Common myeloid progenitor, CD34-positive (primary cell): Measurements from ENCODE around the gene PRRC2C.
"Not testable (repeated sequence)": the region's sequence is repeated elsewhere in the genome, so short reads cannot be mapped to it uniquely, and the experiment has no call there.

Experiments
- CTCF ChIA-PET: fragments of 350-600 bp; sonication (Branson Sonifier 250); formaldehyde crosslinking; loops from one replicate; lab custom pipeline; 2021; ENCODE audit warnings: antibody characterized with exemption; lab: Charles Lee
- POLR2A ChIA-PET: fragments of 350-600 bp; sonication (Branson Sonifier 250); formaldehyde crosslinking; loops from one replicate; lab custom pipeline; 2021; ENCODE audit warnings: antibody characterized with exemption; lab: Charles Lee
- DNase-seq, 3 donors: peaks; one replicate each; pipeline versions ENCODE4 v3.0.0 to v3.0.0-alpha.2; 2013
- H3K27ac ChIP-seq, 2 experiments: 1 replicate in 1 of 2; 2 replicates in 1 of 2; pipeline ENCODE4 v1.7.0; 2013; ENCODE audit warnings: inconsistent platforms in 2 of 2, low read length in 2 of 2, mild to moderate bottlenecking in 2 of 2, low read depth in 1 of 2, moderate library complexity in 1 of 2; ENCODE audit not compliant: severe bottlenecking in 2 of 2, insufficient read depth in 1 of 2, poor library complexity in 1 of 2
- H3K27me3 ChIP-seq, 5 experiments: replicated peaks in 2 of 5; 1 replicate in 3 of 5; 2 replicates in 2 of 5; pipeline versions ENCODE4 v1.6.1 to v1.7.0; 2013; ENCODE audit warnings: low read length in 4 of 5, mild to moderate bottlenecking in 2 of 5, moderate library complexity in 2 of 5, inconsistent platforms in 1 of 5; ENCODE audit not compliant: insufficient read depth in 5 of 5, control insufficient read depth in 4 of 5
- H3K36me3 ChIP-seq, 4 experiments: 1 replicate in 2 of 4; 2 replicates in 2 of 4; pipeline versions ENCODE4 v1.6.1 to v1.7.0; 2013; ENCODE audit warnings: low read length in 3 of 4, control low read depth in 1 of 4, mild to moderate bottlenecking in 1 of 4; ENCODE audit not compliant: control insufficient read depth in 4 of 4, insufficient read depth in 4 of 4
- H3K4me1 ChIP-seq, 4 experiments: 1 replicate in 3 of 4; 2 replicates in 1 of 4; pipeline versions ENCODE4 v1.6.1 to v1.7.1; 2013; ENCODE audit warnings: low read length in 3 of 4, mild to moderate bottlenecking in 3 of 4, control low read depth in 1 of 4, inconsistent platforms in 1 of 4, moderate library complexity in 1 of 4; ENCODE audit not compliant: control insufficient read depth in 4 of 4, insufficient read depth in 4 of 4; ENCODE audit errors: control extremely low read depth in 1 of 4
- H3K4me3 ChIP-seq, 7 experiments: 1 replicate in 4 of 7; 2 replicates in 3 of 7; pipeline versions ENCODE4 v1.5.1 to v1.7.0; 2013; ENCODE audit warnings: mild to moderate bottlenecking in 7 of 7, low read length in 6 of 7, moderate library complexity in 6 of 7, inconsistent platforms in 2 of 7, low read depth in 2 of 7, control low read depth in 1 of 7; ENCODE audit not compliant: insufficient read depth in 4 of 7, control insufficient read depth in 1 of 7; ENCODE audit errors: extremely low read depth in 1 of 7
- H3K9me3 ChIP-seq, 5 experiments: 1 replicate in 4 of 5; 2 replicates in 1 of 5; pipeline versions ENCODE4 v1.6.1 to v1.7.1; 2013; ENCODE audit warnings: low read length in 4 of 5, mild to moderate bottlenecking in 2 of 5, inconsistent platforms in 1 of 5, low read depth in 1 of 5, moderate library complexity in 1 of 5; ENCODE audit not compliant: control insufficient read depth in 4 of 5, insufficient read depth in 2 of 5; ENCODE audit errors: control extremely low read depth in 1 of 5
- WGBS: methylation state at CpG from one replicate; pipeline ENCODE4 v1.1.5; 2013; ENCODE audit not compliant: insufficient coverage; 5-methylcytosine and 5-hydroxymethylcytosine counted together

The PRRC2C gene

DNA sequence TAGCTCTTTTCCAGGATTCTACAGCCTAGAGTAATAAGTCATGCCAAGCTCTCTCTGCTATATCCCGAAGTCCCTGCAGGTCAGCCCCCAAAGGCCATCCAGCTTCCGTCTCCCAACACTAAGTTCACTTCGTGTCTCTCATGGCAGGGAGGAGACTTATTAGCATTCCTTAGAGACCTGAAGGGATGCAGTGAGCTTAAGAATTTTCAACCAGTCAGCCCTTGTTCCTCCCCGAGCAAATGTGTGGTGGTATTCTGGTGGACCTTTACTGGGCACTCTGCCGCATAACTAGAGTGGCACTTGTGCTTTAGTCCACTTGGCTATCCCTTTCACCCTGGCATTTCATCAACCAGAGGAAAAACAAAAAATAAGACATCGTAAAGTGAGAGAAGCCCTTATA, 117.7 kb downstream of the PRRC2C start:
- 100% methylated on average over 1 of the region's 6 CpGs for WGBS
- H3K9me3 ChIP-seq, H3K27me3 ChIP-seq, H3K36me3 ChIP-seq, H3K4me3 ChIP-seq, H3K27ac ChIP-seq, H3K4me1 ChIP-seq, POLR2A ChIA-PET, CTCF ChIA-PET, DNase-seq: not testable (repeated sequence)

DNA sequence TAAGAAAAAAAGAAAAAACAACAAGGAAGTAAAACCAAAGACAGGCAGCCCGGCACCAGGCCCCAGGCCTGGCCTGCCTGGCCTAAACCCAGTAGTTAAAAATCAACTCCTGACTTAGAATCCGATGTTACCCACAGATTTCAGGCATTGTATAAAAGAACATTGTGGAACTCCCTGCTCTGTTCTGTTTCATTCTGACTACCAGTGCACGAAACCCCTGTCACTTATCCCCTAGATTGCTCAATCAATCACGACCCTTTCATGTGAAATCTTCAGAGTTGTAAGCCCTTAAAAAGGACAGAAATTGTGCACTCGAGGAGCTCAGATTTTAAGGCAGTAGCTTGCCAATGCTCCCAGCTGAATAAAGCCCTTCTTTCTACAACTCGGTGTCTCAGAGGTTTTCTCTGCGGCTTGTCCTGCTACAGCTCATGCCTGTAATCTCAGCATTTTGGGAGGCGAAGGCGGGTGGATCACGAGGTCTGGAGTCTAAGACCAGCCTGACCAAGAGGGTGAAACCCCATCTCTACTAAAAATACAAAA, 121.1 kb downstream of the PRRC2C start:
- Histone ChIP-seq H3K4me3 (no peak overlapping the region), H3K27ac (no peak overlapping the region), H3K27me3 (no peaks in the 10 kb centered on the region), H3K9me3 (no peaks in the 10 kb centered on the region), H3K4me1 (no peaks in the 10 kb centered on the region), H3K36me3 (no peaks in the 10 kb centered on the region)
- 94% methylated on average over 6 of the region's 10 CpGs for WGBS
- POLR2A ChIA-PET, result no interaction called here
- CTCF ChIA-PET, result no interaction called here
- no peak for DNase-seq

DNA sequence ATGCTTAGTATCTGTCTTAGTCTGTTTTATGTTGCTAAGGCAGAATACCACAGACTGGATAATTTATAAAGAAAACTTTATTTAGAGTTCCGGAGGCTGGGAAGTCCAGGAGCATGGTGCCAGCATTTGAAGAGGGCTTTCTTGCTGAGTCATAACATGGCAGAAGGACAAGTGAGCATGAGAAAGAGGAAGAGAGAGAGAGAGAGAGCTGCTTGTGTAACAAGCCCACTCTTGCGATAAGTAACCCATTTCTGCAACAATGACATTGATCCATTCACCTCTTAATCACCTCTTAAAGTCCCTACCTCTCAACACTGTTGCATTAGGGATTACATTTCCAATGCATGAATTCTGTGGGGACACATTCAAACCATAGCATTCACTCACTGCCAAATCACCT, 125.1 kb downstream of the PRRC2C start:
- no peaks in the 10 kb centered on the region for H3K4me1 ChIP-seq
- ChIA-PET CTCF (no interaction called here), POLR2A (no interaction called here)
- WGBS, result 100% methylated on average over 1 of the region's 2 CpGs
- no peak overlapping the region for H3K4me3 ChIP-seq
- no peaks in the 10 kb centered on the region for H3K36me3 ChIP-seq
- H3K27ac ChIP-seq, result no peak overlapping the region
- H3K9me3 ChIP-seq, result no peaks in the 10 kb centered on the region
- no peaks in the 10 kb centered on the region for H3K27me3 ChIP-seq
- DNase-seq, result peak in 1 of 3 donors; percentile 5

GRCh38 chr1:171611306-171611705, 126.0 kb downstream of the PRRC2C start:
- ChIA-PET POLR2A (no interaction called here), CTCF (no interaction called here)
- WGBS, result 100% methylated on average over 1 of the region's 2 CpGs
- no peaks in the 10 kb centered on the region for H3K36me3 ChIP-seq
- no peaks in the 10 kb centered on the region for H3K4me1 ChIP-seq
- no peak overlapping the region for H3K4me3 ChIP-seq
- DNase-seq, result no peak
- no peak overlapping the region for H3K27ac ChIP-seq
- no peaks in the 10 kb centered on the region for H3K9me3 ChIP-seq
- H3K27me3 ChIP-seq, result no peaks in the 10 kb centered on the region

DNA sequence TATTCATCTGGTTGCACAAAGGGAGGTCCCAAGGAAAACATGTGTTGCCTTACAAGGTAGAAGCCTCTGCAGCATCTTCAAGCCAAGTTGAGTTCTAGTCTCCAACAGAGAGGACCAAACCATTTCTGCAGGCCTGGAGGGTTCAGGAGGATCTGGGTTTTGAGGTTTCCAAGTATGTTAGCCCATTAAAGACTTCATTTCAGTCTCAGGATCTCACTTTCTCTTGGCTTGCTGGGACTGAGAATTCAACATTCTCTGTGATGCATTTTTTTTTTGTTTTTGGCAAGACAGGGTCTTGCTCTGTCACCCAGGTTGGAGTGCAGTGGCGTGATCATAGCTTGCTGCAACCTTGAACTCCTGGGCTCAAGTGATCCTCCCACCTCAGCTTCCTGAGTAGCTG, 128.0 kb downstream of the PRRC2C start:
- CTCF ChIA-PET, result no interaction called here
- Histone ChIP-seq H3K9me3 (no peaks in the 10 kb centered on the region), H3K36me3 (no peaks in the 10 kb centered on the region), H3K4me1 (no peaks in the 10 kb centered on the region), H3K4me3 (no peak overlapping the region), H3K27ac (no peak overlapping the region), H3K27me3 (peaks cover 0 to 3% (median 0%) of the 10 kb centered on the region in 5 experiments)
- 100% methylated on average over 1 of the region's 1 CpG for WGBS
- DNase-seq, result no peak
- POLR2A ChIA-PET, result interaction anchor here (0.6 kb wide), 1 partner anchor 30 kb away, joined by 3 read pairs; no protein-coding TSS in a partner anchor

DNA sequence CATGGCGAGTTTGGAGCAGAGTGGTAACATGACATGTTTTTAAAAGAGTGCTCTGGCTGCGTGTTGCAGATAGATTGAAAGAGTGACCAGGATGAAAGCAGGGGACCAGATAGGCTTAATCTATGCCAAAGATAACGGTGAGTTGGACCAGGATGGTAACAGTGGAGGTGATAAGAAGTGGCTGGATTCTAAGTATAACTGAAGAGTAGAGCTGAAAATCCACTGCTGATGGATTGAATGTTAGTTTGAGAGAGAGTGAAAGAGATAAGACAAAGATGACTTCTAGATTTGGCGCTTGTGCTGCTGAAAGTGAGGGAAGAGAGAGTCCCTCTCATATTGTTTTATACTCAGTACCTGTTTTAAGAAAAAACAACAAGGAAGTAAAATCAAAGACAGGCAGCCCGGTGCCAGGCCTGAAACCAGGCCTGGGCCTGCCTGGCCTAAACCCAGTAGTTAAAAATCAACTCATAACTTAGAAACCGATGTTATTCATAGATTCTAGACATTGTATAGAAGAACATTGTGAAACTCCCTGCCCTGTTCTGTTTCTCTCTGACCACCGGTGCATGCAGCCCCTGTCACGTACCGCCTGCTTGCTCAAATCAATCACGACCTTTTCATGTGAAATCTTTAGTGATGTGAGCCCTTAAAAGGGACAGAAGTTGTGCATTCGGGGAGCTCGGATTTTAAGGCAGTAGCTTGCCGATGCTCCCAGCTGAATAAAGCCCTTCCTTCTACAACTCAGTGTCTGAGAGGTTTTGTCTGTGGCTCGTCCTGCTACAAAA, 130.0 kb downstream of the PRRC2C start:
- H3K4me1 ChIP-seq, DNase-seq, CTCF ChIA-PET, H3K27me3 ChIP-seq, POLR2A ChIA-PET, H3K27ac ChIP-seq, H3K36me3 ChIP-seq, H3K4me3 ChIP-seq, H3K9me3 ChIP-seq: not testable (repeated sequence)
- WGBS, result 96% methylated on average over 4 of the region's 14 CpGs

DNA sequence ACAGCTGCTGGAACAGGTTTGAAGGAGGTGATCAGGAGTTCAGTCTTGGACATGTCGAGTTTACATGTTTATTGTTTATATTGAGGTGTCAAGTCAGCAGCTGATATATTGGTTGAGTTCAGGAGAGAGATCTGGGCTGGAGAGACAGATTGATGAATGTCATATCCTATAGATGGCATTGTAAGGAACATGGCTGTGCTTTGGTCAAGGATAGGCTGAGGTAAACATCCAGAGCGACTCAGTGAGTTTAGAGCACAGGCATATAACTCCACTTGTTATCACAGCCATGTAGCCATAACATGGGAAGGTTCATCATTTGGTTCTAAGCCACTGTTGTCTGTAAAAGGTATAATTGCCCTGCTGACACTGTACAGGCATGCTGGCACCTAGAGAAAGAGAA, 131.3 kb downstream of the PRRC2C start:
- POLR2A ChIA-PET, result interaction anchor here (1.2 kb wide), 1 partner anchor 194 kb away, joined by 3 read pairs; no protein-coding TSS in a partner anchor
- Histone ChIP-seq H3K27me3 (peaks cover 0 to 3% (median 0%) of the 10 kb centered on the region in 5 experiments), H3K4me1 (no peaks in the 10 kb centered on the region), H3K36me3 (no peaks in the 10 kb centered on the region), H3K9me3 (no peaks in the 10 kb centered on the region), H3K4me3 (no peak overlapping the region), H3K27ac (no peak overlapping the region)
- no peak for DNase-seq
- 100% methylated on average over 1 of the region's 2 CpGs for WGBS
- CTCF ChIA-PET, result no interaction called here
